Sigmoid colon (tissue), 7 donors: ENCODE measurements around the gene PTK7. TPM values are rescaled to one million over a fixed set of nuclear protein-coding genes. Genes with fewer than 3 reads are reported as not detected.

Experiments used
- DNase-seq: peaks from one replicate; pipeline ENCODE4 v3.0.0-alpha.2; 2019
- H3K27ac ChIP-seq, 4 donors: fragments of 200-600 bp; sonication (generic); one replicate each; pipeline ENCODE4 v1.5.1; 2016 to 2019; ENCODE audit warnings: mild to moderate bottlenecking in 1 of 4
- H3K27me3 ChIP-seq, 3 donors: fragments of 200-600 bp; sonication (generic); one replicate each; pipeline ENCODE4 v1.5.1; 2019; ENCODE audit warnings: mild to moderate bottlenecking in 1 of 3
- H3K36me3 ChIP-seq, 4 donors: fragments of 200-600 bp; sonication (generic); one replicate each; pipeline ENCODE4 v1.5.1; 2016 to 2019
- H3K4me1 ChIP-seq, 4 donors: fragments of 200-600 bp; sonication (generic); one replicate each; pipeline ENCODE4 v1.5.1; 2017 to 2019
- H3K4me3 ChIP-seq, 4 donors: fragments of 200-600 bp; sonication (generic); one replicate each; pipeline ENCODE4 v1.5.1; 2017 to 2019; ENCODE audit warnings: mild to moderate bottlenecking in 2 of 4, moderate library complexity in 1 of 4
- H3K9me3 ChIP-seq, 4 donors: fragments of 200-600 bp in 3 of 4; sonication (generic) in 3 of 4; one replicate each; pipeline versions ENCODE4 v1.5.1 to v1.6.1; 2013 to 2019
- EP300 ChIP-seq, 4 donors: sonication (generic); formaldehyde crosslinking; IDR thresholded peaks; one replicate each; pipeline ENCODE4 v1.6.1; 2017; ENCODE audit warnings: antibody characterized with exemption in 4 of 4
- POLR2A ChIP-seq, 2 donors: fragments of 450-650 bp; IDR thresholded peaks; one replicate each; pipeline ENCODE4 v1.6.1; 2016; ENCODE audit warnings: antibody characterized with exemption in 2 of 2, mild to moderate bottlenecking in 2 of 2, moderate library complexity in 2 of 2
- POLR2AphosphoS5 ChIP-seq, 4 donors: sonication (generic); formaldehyde crosslinking; IDR thresholded peaks; one replicate each; pipeline ENCODE4 v1.6.1; 2017; ENCODE audit warnings: antibody characterized with exemption in 4 of 4
- WGBS, 2 donors: extraction: QIAGEN DNeasy Blood & Tissue Kit; methylation state at CpG; one replicate each; pipeline ENCODE4 v1.1.7; 2013; 5-methylcytosine and 5-hydroxymethylcytosine counted together
- intact Hi-C: fragments of 100-400 bp; cut with DNase I; formaldehyde crosslinking; loops from one replicate; pipeline ENCODE4 v1.15.1; 2023
- polyA plus RNA-seq, 3 donors: library from polyadenylated mRNA; stranded (reverse); fragments of 200-250 nt; gene quantifications; one replicate each; pipeline ENCODE4 v1.2.3, GENCODE V29; 2013
- total RNA-seq, 4 donors: library from RNA; depleted of rRNA; stranded (reverse); fragments of >200 nt; gene quantifications; one replicate each; pipeline ENCODE4 v1.1.0, GENCODE V29; 2016
- TF ChIP-seq, protein P1 (sequence below), 4 experiments: fragments of 450-650 bp in 3 of 4; fragments of 200-600 bp in 1 of 4; IDR thresholded peaks; one replicate each; pipeline ENCODE4 v1.5.1; 2016 to 2019; ENCODE audit warnings: antibody characterized with exemption in 4 of 4, mild to moderate bottlenecking in 3 of 4, moderate library complexity in 2 of 4
- donor health status: healthy with polysubstance abuse.
- donor health status: Bipolar disorder and iron deficiency.
- donor health status: healthy.

PTK7 gene
- total and polyA plus RNA-seq, 7 donors: 1.2 to 15.6 (median 6.1) TPM

GRCh38 chr6:43146261-43146660 lies 70.1 kb downstream of the PTK7 start:
- Histone ChIP-seq H3K9me3 (no peaks in the 10 kb centered on the region), H3K4me3 (no peak overlapping the region), H3K27ac (no peak overlapping the region), H3K4me1 (peaks cover 0 to 13% (median 11%) of the 10 kb centered on the region in 4 donors), H3K36me3 (no peaks in the 10 kb centered on the region), H3K27me3 (no peaks in the 10 kb centered on the region)
- 87 to 89% methylated on average over 3 of the region's 3 CpGs for WGBS, 2 donors
- DNase-seq: no peak
- TF ChIP-seq POLR2AphosphoS5 (IDR thresholded peaks at IDR 0.05) (no peak), POLR2A (IDR thresholded peaks at IDR 0.05) (no peak), EP300 (IDR thresholded peaks at IDR 0.05) (no peak)
- TF ChIP-seq, protein P1, sequence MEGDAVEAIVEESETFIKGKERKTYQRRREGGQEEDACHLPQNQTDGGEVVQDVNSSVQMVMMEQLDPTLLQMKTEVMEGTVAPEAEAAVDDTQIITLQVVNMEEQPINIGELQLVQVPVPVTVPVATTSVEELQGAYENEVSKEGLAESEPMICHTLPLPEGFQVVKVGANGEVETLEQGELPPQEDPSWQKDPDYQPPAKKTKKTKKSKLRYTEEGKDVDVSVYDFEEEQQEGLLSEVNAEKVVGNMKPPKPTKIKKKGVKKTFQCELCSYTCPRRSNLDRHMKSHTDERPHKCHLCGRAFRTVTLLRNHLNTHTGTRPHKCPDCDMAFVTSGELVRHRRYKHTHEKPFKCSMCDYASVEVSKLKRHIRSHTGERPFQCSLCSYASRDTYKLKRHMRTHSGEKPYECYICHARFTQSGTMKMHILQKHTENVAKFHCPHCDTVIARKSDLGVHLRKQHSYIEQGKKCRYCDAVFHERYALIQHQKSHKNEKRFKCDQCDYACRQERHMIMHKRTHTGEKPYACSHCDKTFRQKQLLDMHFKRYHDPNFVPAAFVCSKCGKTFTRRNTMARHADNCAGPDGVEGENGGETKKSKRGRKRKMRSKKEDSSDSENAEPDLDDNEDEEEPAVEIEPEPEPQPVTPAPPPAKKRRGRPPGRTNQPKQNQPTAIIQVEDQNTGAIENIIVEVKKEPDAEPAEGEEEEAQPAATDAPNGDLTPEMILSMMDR (IDR thresholded peaks at IDR 0.05): no peak
- intact Hi-C loops: no loop called here

GRCh38 chr6:43146709-43147688 lies 70.9 kb downstream of the PTK7 start:
- Histone ChIP-seq H3K4me1 (peaks cover 0 to 13% (median 11%) of the 10 kb centered on the region in 4 donors), H3K36me3 (no peaks in the 10 kb centered on the region), H3K27ac (no peak overlapping the region), H3K27me3 (no peaks in the 10 kb centered on the region), H3K4me3 (no peak overlapping the region), H3K9me3 (no peaks in the 10 kb centered on the region)
- no peak for DNase-seq
- intact Hi-C loops: no loop called here
- TF ChIP-seq POLR2AphosphoS5 (IDR thresholded peaks at IDR 0.05) (no peak), EP300 (IDR thresholded peaks at IDR 0.05) (no peak), POLR2A (IDR thresholded peaks at IDR 0.05) (no peak)
- TF ChIP-seq, protein P1 (IDR thresholded peaks at IDR 0.05): no peak
- WGBS, 2 donors: 93 to 95% methylated on average over 8 of the region's 8 CpGs

- intact Hi-C loops: no loop called here
- WGBS, 2 donors: 94 to 95% methylated on average over 6 of the region's 6 CpGs
- TF ChIP-seq EP300 (IDR thresholded peaks at IDR 0.05) (no peak), POLR2AphosphoS5 (IDR thresholded peaks at IDR 0.05) (no peak), POLR2A (IDR thresholded peaks at IDR 0.05) (no peak)
- TF ChIP-seq, protein P1 (IDR thresholded peaks at IDR 0.05): no peak
These were observed 71.8 kb downstream of the PTK7 start for GRCh38 chr6:43147691-43148477.

DNA sequence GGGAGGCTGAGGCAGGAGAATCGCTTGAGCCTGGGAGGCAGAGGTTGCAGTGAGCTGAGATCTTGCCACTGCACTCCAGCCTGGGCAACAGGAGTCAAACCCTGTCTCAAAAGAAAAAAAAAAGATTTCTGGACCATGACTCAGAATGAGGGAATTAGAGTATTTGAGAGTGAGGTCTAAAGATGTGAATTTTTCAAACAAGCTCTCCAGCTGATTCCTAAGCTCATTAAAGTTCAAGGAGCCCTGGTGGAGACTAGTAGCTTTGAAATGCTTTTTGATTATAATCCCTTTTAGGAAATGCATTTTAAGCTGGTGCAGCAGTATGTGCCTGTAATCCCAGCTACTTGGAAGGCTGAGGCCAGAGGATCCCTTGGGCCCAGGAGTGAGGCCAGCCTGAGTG lies 73.2 kb downstream of the PTK7 start:
- no peaks in the 10 kb centered on the region for H3K9me3 ChIP-seq
- intact Hi-C loops: no loop called here

More at GRCh38 chr6:43147691-43148477, 71.8 kb downstream of the PTK7 start:
- H3K27ac ChIP-seq: no peak overlapping the region
- H3K4me3 ChIP-seq: no peak overlapping the region
- no peaks in the 10 kb centered on the region for H3K9me3 ChIP-seq
- H3K27me3 ChIP-seq: no peaks in the 10 kb centered on the region
- H3K4me1 ChIP-seq: peaks cover 0 to 13% (median 11%) of the 10 kb centered on the region in 4 donors
- H3K36me3 ChIP-seq: no peaks in the 10 kb centered on the region
- DNase-seq: no peak

More for the DNA sequence above, 73.2 kb downstream of the PTK7 start:
- Histone ChIP-seq H3K36me3 (no peaks in the 10 kb centered on the region), H3K4me1 (no peaks in the 10 kb centered on the region), H3K27ac (no peak overlapping the region), H3K4me3 (no peak overlapping the region), H3K27me3 (no peaks in the 10 kb centered on the region)
- TF ChIP-seq EP300 (IDR thresholded peaks at IDR 0.05) (no peak), POLR2A (IDR thresholded peaks at IDR 0.05) (no peak), POLR2AphosphoS5 (IDR thresholded peaks at IDR 0.05) (no peak)
- TF ChIP-seq, protein P1 (IDR thresholded peaks at IDR 0.05): no peak
- no peak for DNase-seq
- WGBS, 2 donors: 96 to 98% methylated on average over 1 of the region's 1 CpG
